Measurements from ENCODE around the gene KRTAP15-1.

DNA sequence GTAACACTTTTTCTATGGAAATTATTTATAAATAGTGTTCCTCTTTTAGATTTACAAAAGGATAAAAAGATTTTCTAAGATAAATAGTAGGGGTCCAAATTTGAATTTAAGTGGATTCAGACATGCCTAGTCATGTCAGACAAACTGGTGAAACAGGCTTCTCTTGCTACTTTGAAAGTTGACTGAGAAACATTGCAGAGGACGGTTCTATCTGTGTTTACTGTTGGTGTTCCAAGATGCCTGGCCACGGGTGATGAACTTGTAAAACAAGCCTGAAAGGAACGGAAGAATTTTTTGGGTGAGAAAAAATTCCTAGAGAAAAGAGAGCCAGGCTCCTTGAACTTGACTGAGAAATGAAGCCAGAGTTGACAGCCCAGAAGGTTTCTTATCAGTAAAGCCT is 37.9 kb downstream of the KRTAP15-1 start:
- TF ChIP-seq, protein P1, sequence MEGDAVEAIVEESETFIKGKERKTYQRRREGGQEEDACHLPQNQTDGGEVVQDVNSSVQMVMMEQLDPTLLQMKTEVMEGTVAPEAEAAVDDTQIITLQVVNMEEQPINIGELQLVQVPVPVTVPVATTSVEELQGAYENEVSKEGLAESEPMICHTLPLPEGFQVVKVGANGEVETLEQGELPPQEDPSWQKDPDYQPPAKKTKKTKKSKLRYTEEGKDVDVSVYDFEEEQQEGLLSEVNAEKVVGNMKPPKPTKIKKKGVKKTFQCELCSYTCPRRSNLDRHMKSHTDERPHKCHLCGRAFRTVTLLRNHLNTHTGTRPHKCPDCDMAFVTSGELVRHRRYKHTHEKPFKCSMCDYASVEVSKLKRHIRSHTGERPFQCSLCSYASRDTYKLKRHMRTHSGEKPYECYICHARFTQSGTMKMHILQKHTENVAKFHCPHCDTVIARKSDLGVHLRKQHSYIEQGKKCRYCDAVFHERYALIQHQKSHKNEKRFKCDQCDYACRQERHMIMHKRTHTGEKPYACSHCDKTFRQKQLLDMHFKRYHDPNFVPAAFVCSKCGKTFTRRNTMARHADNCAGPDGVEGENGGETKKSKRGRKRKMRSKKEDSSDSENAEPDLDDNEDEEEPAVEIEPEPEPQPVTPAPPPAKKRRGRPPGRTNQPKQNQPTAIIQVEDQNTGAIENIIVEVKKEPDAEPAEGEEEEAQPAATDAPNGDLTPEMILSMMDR (conservative IDR thresholded peaks at IDR 0.05): no peak
- TF ChIP-seq ZFX (IDR thresholded peaks at IDR 0.05): no peak
